H1 (cell line): ENCODE data around the gene WIPI1. TPM values are rescaled to one million over a fixed set of nuclear protein-coding genes. Genes with fewer than 3 reads are reported as not detected.

Experiments
- CBX5 ChIP-seq: fragments of 300-800, 300-1000 bp; sonication (generic); IDR thresholded peaks from 2 replicates; pipeline ENCODE4 v1.7.1; 2016; ENCODE audit warnings: antibody characterized with exemption, low read length, low read depth
- polyA plus RNA-seq, 7 experiments: library from polyadenylated mRNA; depleted of rRNA in 3 of 7; stranded (reverse) in 5 of 7; unstranded in 2 of 7; fragments of >200 nt in 5 of 7; fragments of 200-250 nt in 2 of 7; gene quantifications; 1 replicate in 5 of 7; 2 replicates in 1 of 7; 4 replicates in 1 of 7; pipeline versions ENCODE4 v1.2.1 to v1.2.3, GENCODE V29; 2011 to 2013; ENCODE audit warnings: missing spikeins in 2 of 7, mixed read lengths in 2 of 7
- total RNA-seq: library from RNA; stranded (reverse); fragmentation: NEBNext Ultra II Directional; extraction: Animal tissue kit (Norgen Biotek cat#: 25700); gene quantifications from 2 replicates; pipeline ENCODE4 v1.2.1, GENCODE V29; 2021

WIPI1 gene
- total and polyA plus RNA-seq, 2 of the 8 experiments (the other 6 are each of a cell fraction or from before 2014, with no cell fraction given), result 16.6 to 17.4 TPM

DNA sequence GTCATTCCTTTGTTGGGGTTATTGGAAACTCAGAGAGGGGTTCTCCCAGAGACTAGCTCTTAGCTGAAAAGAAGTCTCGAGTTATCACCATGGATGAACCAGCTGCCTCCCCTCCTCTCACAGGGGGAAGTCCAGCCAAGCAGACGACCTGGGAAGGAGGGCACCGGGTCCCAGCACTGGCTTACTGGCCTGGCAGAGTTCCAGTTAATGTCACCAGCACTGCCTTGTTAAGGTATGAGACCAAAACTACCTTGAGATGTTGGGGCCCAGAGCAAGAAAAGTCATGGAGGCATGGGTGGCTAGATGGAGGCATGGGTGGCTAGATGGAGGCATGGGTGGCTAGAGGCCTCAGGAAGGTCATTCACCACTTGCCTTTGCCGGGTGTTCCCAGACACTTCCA, 72.4 kb downstream of the WIPI1 start (continued):
- no peak for TF ChIP-seq CBX5
